DMS 273 (cell line): Measurements from ENCODE around the gene MARS1.
"Not testable (repeated sequence)": the region's sequence is repeated elsewhere in the genome, so short reads cannot be mapped to it uniquely, and the experiment has no call there.

Experiments
- DNase-seq: peaks from one replicate; lab custom pipeline; 2025; ENCODE audit not compliant: unreplicated experiment; lab: John Stamatoyannopoulos, UW

The MARS1 gene

DNA sequence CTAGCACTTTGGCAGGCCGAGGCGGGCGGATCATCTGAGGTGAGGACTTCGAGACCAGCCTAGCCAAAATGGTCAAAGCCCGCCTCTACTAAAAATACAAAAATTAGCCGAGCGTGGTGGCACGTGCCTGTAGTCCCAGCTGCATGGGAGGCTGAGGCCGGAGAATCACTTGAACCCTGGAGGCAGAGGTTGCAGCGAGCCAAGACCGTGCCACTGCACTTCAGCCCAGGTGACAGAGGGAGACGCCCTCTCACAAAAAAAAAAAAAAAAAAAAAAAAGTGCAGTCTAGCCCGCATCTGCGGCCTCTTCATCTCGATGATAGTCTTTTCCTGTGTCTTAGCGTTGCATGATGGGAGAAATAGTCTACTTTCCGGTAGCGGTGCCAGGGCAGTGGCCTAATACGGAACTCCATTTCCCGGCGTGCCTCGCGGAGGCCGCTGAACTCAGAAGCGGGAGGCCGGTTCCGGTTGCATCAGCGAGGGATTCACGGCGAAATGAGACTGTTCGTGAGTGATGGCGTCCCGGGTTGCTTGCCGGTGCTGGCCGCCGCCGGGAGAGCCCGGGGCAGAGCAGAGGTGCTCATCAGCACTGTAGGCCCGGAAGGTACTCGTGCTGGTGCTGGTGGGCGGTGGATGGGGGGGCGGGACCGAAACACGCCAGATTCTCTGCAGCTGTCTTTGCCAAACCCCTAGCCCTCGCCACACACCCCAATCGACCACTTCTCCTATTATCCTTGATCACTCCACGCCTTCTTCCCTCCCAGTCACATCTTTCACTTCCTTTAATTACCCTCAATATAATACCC is at the start of gene MARS1:
Gene MARS1, plus strand, starts transcription at position 472 of the 805 bp plus-strand sequence. Its CDS starts 23 bp downstream, at position 495.
- DNase-seq, result peak; percentile 97

GRCh38 chr12:57438400-57438799 is 49.5 kb upstream of the MARS1 start:
- DNase-seq, result no peak

- no peak for DNase-seq
These were observed 48.1 kb upstream of the MARS1 start for GRCh38 chr12:57439762-57440266.

GRCh38 chr12:57441393-57441792 is 46.5 kb upstream of the MARS1 start:
- not testable (repeated sequence) for DNase-seq

DNA sequence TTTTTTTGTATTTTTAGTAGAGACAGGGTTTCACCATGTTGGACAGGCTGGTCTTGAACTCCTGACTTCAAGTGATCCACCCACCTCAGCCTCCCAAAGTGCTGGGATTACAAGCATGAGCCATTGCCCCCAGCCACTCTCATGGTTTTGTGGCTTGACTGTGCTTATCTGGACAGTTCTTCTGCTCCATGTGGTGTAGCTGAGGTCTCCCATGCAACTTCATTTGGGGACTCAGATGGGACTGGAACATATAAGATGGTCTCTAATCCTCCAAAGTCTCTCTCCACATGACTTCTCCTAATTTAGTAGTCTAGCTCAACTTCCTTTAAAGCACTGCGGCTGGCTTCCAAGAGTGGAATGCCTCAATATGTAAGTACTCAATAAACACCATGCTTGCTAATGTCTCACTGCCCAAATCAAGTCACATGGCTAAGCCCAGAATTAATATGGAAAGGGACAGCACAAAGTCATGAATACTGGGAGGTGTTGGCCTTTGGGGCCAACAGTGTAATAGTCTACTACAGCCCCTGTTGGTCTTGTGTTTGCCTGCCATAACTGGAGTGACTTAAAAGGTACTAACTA is 45.9 kb upstream of the MARS1 start:
- DNase-seq, result no peak

GRCh38 chr12:57444337-57444736 is 43.5 kb upstream of the MARS1 start:
- not testable (repeated sequence) for DNase-seq

DNA sequence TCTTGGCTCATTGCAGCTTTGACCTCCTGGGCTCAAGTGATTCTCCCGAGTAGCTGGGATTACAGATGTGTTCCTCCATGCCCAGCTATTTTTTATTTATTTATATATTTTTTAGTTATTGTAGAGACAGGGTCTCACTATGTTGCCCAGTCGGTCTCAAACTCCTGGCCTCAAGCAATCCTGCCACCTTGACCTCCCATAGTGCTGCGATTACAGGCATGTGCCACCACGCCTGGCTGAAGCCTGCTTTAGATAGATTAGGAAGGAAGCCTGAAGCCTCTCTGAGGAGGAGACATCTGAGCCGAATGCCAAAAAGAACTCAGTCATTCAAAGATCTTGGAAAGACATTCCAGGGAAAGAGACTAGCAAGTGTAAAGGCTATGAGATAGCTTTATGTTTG is 43.1 kb upstream of the MARS1 start:
- DNase-seq, result no peak

DNA sequence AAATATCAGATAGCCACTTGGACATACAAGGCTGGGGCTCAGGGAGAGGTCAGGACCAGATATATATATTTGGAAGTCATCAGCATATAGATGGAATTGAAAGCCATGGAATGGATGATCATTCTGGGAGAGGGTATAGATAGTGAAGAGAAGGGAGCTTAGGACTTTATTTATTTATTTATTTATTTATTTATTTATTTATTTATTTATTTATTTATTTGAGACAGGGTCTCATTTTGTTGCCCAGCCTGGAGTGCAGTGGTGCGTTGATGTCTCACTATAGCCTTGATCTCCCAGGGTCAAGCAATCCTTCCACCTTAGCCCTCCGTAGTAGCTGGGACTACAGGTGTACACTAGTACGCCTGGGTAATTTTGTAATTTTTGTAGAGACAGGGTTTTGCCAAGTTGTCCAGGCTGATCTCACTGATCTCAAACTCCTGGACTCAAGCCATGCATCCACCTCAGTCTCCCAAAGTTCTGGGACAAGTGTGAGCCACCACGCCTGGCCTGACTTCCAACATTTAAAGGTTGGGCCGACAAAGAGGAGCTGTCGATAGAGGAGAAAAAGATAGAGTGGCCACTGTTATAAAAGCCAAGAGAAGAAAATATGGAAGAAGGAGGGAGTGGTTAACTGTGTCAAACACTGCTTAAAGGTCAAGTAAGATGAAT is 41.4 kb upstream of the MARS1 start:
- DNase-seq, result no peak

- peak; percentile 7 for DNase-seq
These were observed 39.2 kb upstream of the MARS1 start for GRCh38 chr12:57448669-57449068.

DNA sequence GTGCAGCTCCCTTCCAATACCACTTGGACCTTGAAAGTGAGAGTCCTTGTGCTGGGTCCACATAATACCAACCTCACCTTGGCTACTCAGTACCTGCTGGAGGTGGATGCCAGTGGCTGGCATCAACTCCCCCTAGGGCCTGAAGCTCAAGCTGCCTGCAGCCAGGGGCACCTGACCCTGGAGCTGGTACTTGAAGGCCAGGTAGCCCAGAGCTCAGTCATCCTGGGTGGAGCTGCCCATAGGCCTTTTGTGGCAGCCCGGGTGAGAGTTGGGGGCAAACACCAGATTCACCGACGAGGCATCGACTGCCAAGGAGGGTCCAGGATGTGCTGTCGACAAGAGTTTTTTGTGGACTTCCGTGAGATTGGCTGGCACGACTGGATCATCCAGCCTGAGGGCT is 38.5 kb upstream of the MARS1 start:
- no peak for DNase-seq

- no peak for DNase-seq
These were observed 37.8 kb upstream of the MARS1 start for GRCh38 chr12:57450057-57450456.

GRCh38 chr12:57451233-57451778 is 36.6 kb upstream of the MARS1 start:
- no peak for DNase-seq

DNA sequence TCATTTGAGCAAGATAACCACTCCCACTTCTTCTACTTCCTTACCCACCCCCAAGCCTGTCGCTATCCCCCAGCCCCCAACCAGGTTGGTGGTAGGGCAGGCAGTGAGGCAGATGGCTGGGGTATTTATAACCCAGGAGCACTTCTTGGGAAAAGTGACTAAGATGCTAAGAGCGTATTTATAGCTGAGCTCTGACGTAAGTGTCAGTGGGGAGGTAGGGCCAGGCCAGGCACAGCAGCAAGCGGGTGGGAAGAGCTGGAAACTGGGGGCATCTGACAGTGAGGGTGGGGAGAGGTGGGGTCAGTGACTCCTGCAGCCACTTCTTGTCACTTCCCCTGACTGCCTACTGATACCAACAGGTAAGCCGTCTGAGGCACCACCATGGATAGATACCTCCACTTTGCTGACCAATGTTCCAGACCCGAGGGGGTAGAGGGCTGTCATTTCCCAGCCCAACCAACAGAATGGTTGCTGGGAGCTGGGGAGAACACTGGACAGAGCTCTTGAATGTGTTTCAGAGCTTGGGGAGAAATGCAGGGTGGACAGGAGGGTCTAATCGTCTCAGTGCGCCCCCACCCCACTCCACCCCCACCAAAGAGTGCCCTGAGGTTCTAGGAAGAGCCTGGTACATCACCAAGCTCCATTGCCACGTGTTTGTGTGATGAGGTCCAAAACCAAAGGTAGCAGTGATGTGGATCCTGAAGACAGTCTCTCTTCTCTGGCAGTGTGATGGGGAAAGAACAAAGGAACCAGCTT is 35.5 kb upstream of the MARS1 start:
- peak; percentile 90 for DNase-seq

GRCh38 chr12:57452937-57453509 is 34.8 kb upstream of the MARS1 start:
- peak; percentile 88 for DNase-seq

DNA sequence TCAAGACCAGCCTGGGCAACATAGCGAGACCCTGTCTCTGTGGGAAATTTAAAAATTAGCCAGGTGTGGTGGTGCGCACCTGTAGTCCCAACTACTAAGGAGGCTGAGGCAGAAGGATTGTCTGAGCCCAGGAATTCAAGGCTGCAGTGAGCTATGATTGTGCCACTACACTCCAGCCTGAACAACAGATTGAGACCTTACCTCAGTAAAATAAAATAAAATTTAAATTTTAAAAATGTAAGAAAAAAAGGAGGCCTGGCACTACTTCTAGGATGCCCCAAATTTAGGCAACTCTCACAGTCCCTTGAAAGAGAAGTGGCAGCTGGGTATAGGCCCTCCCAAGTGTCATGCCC is 33.7 kb upstream of the MARS1 start:
- DNase-seq, result no peak

GRCh38 chr12:57454566-57455373 is 33.1 kb upstream of the MARS1 start, which contains the start of gene INHBE:
Gene INHBE (plus strand): TSS chr12:57455307. CDS start chr12:57455537, 230 bp downstream.
- DNase-seq, result peak; percentile 97

DNA sequence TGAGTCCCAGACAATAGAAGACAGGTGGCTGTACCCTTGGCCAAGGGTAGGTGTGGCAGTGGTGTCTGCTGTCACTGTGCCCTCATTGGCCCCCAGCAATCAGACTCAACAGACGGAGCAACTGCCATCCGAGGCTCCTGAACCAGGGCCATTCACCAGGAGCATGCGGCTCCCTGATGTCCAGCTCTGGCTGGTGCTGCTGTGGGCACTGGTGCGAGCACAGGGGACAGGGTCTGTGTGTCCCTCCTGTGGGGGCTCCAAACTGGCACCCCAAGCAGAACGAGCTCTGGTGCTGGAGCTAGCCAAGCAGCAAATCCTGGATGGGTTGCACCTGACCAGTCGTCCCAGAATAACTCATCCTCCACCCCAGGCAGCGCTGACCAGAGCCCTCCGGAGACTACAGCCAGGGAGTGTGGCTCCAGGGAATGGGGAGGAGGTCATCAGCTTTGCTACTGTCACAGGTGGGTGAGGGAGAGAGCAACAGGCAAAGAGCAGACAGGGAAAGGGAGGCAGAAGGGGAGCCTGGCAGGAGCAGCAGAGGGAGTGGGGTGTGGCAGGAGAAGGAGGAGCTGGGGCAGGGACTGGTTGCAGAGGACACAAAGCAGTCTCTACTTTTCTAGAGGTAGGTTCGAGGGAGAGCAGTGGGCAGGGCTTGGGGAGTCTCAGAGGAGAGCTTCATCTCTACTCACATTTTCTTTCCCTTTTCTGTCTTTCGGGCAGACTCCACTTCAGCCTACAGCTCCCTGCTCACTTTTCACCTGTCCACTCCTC is 32.3 kb upstream of the MARS1 start:
- peak; percentile 93 for DNase-seq

DNA sequence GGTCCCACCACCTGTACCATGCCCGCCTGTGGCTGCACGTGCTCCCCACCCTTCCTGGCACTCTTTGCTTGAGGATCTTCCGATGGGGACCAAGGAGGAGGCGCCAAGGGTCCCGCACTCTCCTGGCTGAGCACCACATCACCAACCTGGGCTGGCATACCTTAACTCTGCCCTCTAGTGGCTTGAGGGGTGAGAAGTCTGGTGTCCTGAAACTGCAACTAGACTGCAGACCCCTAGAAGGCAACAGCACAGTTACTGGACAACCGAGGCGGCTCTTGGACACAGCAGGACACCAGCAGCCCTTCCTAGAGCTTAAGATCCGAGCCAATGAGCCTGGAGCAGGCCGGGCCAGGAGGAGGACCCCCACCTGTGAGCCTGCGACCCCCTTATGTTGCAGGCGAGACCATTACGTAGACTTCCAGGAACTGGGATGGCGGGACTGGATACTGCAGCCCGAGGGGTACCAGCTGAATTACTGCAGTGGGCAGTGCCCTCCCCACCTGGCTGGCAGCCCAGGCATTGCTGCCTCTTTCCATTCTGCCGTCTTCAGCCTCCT is 31.6 kb upstream of the MARS1 start:
- DNase-seq, result peak; percentile 84
